Neutrophil (primary cell): ENCODE measurements around the gene IL22RA1.

Experiments
- H3K27ac ChIP-seq: fragments of 200-600 bp; sonication (generic); 2 replicates; pipeline ENCODE4 v1.5.1; 2016; ENCODE audit warnings: mild to moderate bottlenecking, moderate library complexity
- H3K27me3 ChIP-seq: fragments of 200-600 bp; sonication (generic); 2 replicates; pipeline ENCODE4 v1.6.0; 2016; ENCODE audit warnings: mild to moderate bottlenecking
- H3K36me3 ChIP-seq: fragments of 200-600 bp; sonication (generic); 2 replicates; pipeline ENCODE4 v1.5.1; 2017
- H3K4me1 ChIP-seq, 2 experiments: fragments of 200-600 bp in 1 of 2; sonication (generic) in 1 of 2; 1 replicate in 1 of 2; 2 replicates in 1 of 2; pipeline versions ENCODE4 v1.5.1 to v1.6.1; 2013 to 2016; ENCODE audit warnings: low read depth in 1 of 2, low read length in 1 of 2, mild to moderate bottlenecking in 1 of 2, moderate library complexity in 1 of 2; ENCODE audit not compliant: control insufficient read depth in 1 of 2, insufficient read depth in 1 of 2
- H3K4me3 ChIP-seq, 2 experiments: fragments of 200-600 bp in 1 of 2; sonication (generic) in 1 of 2; 1 replicate in 1 of 2; 2 replicates in 1 of 2; pipeline ENCODE4 v1.5.1; 2013 to 2016; ENCODE audit warnings: low read depth in 1 of 2, low read length in 1 of 2, mild to moderate bottlenecking in 1 of 2, moderate library complexity in 1 of 2
- H3K9me3 ChIP-seq: fragments of 200-600 bp; sonication (generic); 2 replicates; pipeline ENCODE4 v1.5.1; 2016
- CTCF ChIP-seq: fragments of 200-600 bp; sonication (generic); IDR thresholded peaks from 2 replicates; pipeline ENCODE4 v1.5.1; 2016; ENCODE audit warnings: antibody characterized with exemption

IL22RA1 gene

DNA sequence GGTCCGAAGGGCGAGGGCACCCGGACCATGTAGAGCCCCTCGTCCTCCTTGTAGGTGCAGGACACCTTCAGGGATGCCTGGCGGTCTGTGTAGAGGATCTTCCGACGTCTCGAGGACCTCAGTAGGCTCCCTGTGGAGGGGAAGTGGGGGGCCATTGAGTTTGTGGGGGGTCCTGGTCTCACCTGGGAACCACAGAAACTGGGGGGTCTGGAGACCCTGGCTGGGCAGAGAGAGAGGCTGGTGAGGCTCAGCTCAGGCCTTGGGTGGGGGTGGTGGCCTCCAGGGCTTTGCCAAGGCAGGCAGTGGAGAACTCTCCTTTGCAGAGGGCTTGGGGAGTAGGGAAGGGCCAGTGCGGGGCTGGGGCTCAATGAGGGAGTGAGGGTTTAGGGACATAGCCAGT, 50.0 kb downstream of the IL22RA1 start:
- H3K9me3 ChIP-seq, result no peaks in the 10 kb centered on the region
- no peak for TF ChIP-seq CTCF
- H3K36me3 ChIP-seq, result no peaks in the 10 kb centered on the region
- H3K27ac ChIP-seq, result no peak overlapping the region
- no peaks in the 10 kb centered on the region for H3K27me3 ChIP-seq
- no peak overlapping the region for H3K4me3 ChIP-seq
- no peaks in the 10 kb centered on the region for H3K4me1 ChIP-seq

GRCh38 chr1:24091971-24092482, 50.9 kb downstream of the IL22RA1 start:
- no peaks in the 10 kb centered on the region for H3K27me3 ChIP-seq

GRCh38 chr1:24090736-24091135, 52.2 kb downstream of the IL22RA1 start:
- no peaks in the 10 kb centered on the region for H3K36me3 ChIP-seq
- no peaks in the 10 kb centered on the region for H3K27me3 ChIP-seq
- H3K27ac ChIP-seq, result no peak overlapping the region
- H3K4me1 ChIP-seq, result no peaks in the 10 kb centered on the region
- no peak overlapping the region for H3K4me3 ChIP-seq
- H3K9me3 ChIP-seq, result no peaks in the 10 kb centered on the region
- no peak for TF ChIP-seq CTCF

More at GRCh38 chr1:24091971-24092482, 50.9 kb downstream of the IL22RA1 start:
- Histone ChIP-seq H3K9me3 (no peaks in the 10 kb centered on the region), H3K27ac (no peak overlapping the region), H3K4me3 (no peak overlapping the region), H3K4me1 (no peaks in the 10 kb centered on the region), H3K36me3 (no peaks in the 10 kb centered on the region)
- no peak for TF ChIP-seq CTCF

- no peak overlapping the region for H3K4me3 ChIP-seq
- H3K36me3 ChIP-seq, result no peaks in the 10 kb centered on the region
- H3K27me3 ChIP-seq, result no peaks in the 10 kb centered on the region
- H3K27ac ChIP-seq, result no peak overlapping the region
- no peaks in the 10 kb centered on the region for H3K4me1 ChIP-seq
- H3K9me3 ChIP-seq, result no peaks in the 10 kb centered on the region
- TF ChIP-seq CTCF, result no peak
Measured at GRCh38 chr1:24089743-24090555, 53.0 kb downstream of the IL22RA1 start.

GRCh38 chr1:24089027-24089742, 53.8 kb downstream of the IL22RA1 start:
- Histone ChIP-seq H3K4me3 (no peak overlapping the region), H3K4me1 (no peaks in the 10 kb centered on the region), H3K27ac (no peak overlapping the region), H3K9me3 (no peaks in the 10 kb centered on the region), H3K27me3 (no peaks in the 10 kb centered on the region), H3K36me3 (no peaks in the 10 kb centered on the region)
- TF ChIP-seq CTCF, result no peak
